Caco-2 (cell line): ENCODE measurements around the gene ECHS1. TPM values are rescaled to one million over a fixed set of nuclear protein-coding genes. Genes with fewer than 3 reads are reported as not detected.

Experiments
- BruUV-seq: library from RNA; stranded (reverse); fragments of 400-500 nt; replicated peaks from 2 replicates; lab custom pipeline; 2021; lab: Mats Ljungman, UMichigan
- CTCF ChIA-PET: fragments of 300-600 bp; sonication (Branson Sonifier 250); formaldehyde crosslinking; loops from one replicate; lab custom pipeline; 2022; ENCODE audit warnings: antibody characterized with exemption; lab: Charles Lee
- POLR2A ChIA-PET: fragments of 300-600 bp; sonication (Branson Sonifier 250); formaldehyde crosslinking; loops from one replicate; lab custom pipeline; 2022; ENCODE audit warnings: antibody characterized with exemption; lab: Charles Lee
- DNase-seq, 2 experiments: peaks; one replicate each; pipeline versions ENCODE4 v3.0.0 to v3.0.0-alpha.2; 2020 to 2022
- H3K27me3 ChIP-seq: replicated peaks from 2 replicates; pipeline ENCODE4 v1.6.0; 2011; ENCODE audit warnings: low read length; ENCODE audit not compliant: control insufficient read depth, insufficient read depth
- H3K36me3 ChIP-seq: 2 replicates; pipeline ENCODE4 v1.5.1; 2011; ENCODE audit warnings: low read length; ENCODE audit not compliant: control insufficient read depth, insufficient read depth
- H3K4me1 ChIP-seq: fragments of 250-450 bp; sonication (Bioruptor Pico); 2 replicates; pipeline ENCODE4 v1.5.1; 2020; ENCODE audit warnings: mild to moderate bottlenecking
- H3K4me3 ChIP-seq: 2 replicates; pipeline ENCODE4 v1.5.1; 2011; ENCODE audit warnings: low read depth, mild to moderate bottlenecking, control low read depth, low read length
- H3K9me3 ChIP-seq: fragments of 250-450 bp; sonication (Bioruptor Pico); 2 replicates; pipeline ENCODE4 v1.5.1; 2020; ENCODE audit warnings: mild to moderate bottlenecking, moderate library complexity
- H3K27ac Mint-ChIP-seq: one replicate; pipeline ENCODE4 v1.8.0; 2022; ENCODE audit warnings: mixed read lengths; ENCODE audit not compliant: unreplicated experiment
- H3K27me3 Mint-ChIP-seq: one replicate; pipeline ENCODE4 v1.8.0; 2022; ENCODE audit warnings: mixed read lengths; ENCODE audit not compliant: insufficient read depth, unreplicated experiment
- H3K36me3 Mint-ChIP-seq: one replicate; pipeline ENCODE4 v1.8.0; 2022; ENCODE audit warnings: mild to moderate bottlenecking, mixed read lengths; ENCODE audit not compliant: insufficient read depth, unreplicated experiment
- H3K4me1 Mint-ChIP-seq: one replicate; pipeline ENCODE4 v1.8.0; 2022; ENCODE audit warnings: low read depth, mixed read lengths; ENCODE audit not compliant: unreplicated experiment
- H3K4me3 Mint-ChIP-seq: one replicate; pipeline ENCODE4 v1.8.0; 2022; ENCODE audit warnings: mild to moderate bottlenecking, moderate library complexity, mixed read lengths; ENCODE audit not compliant: unreplicated experiment
- H3K9me3 Mint-ChIP-seq: one replicate; pipeline ENCODE4 v1.8.0; 2022; ENCODE audit warnings: mixed read lengths; ENCODE audit not compliant: unreplicated experiment
- intact Hi-C: fragments of 100-400 bp; cut with micrococcal nuclease; formaldehyde crosslinking; loops from one replicate; pipeline ENCODE4 v1.10.0; 2022; ENCODE audit not compliant: unreplicated experiment
- total RNA-seq: library from RNA; stranded (reverse); gene quantifications from 2 replicates; pipeline ENCODE4 v1.2.3, GENCODE V29; 2022
- TF ChIP-seq, protein P1 (sequence below), 2 experiments: fragments of 200-600 bp in 1 of 2; IDR thresholded peaks; 1 replicate in 1 of 2; 2 replicates in 1 of 2; pipeline versions ENCODE4 v1.5.1 to v1.8.0; 2011 to 2022; ENCODE audit warnings: antibody characterized with exemption in 1 of 2, control low read depth in 1 of 2, inconsistent platforms in 1 of 2, low read depth in 1 of 2, low read length in 1 of 2, mild to moderate bottlenecking in 1 of 2, moderate library complexity in 1 of 2; ENCODE audit not compliant: insufficient read depth in 1 of 2, severe bottlenecking in 1 of 2, unreplicated experiment in 1 of 2

ECHS1 gene
- total RNA-seq, 1 experiment from 2014 or later: 247 TPM

DNA sequence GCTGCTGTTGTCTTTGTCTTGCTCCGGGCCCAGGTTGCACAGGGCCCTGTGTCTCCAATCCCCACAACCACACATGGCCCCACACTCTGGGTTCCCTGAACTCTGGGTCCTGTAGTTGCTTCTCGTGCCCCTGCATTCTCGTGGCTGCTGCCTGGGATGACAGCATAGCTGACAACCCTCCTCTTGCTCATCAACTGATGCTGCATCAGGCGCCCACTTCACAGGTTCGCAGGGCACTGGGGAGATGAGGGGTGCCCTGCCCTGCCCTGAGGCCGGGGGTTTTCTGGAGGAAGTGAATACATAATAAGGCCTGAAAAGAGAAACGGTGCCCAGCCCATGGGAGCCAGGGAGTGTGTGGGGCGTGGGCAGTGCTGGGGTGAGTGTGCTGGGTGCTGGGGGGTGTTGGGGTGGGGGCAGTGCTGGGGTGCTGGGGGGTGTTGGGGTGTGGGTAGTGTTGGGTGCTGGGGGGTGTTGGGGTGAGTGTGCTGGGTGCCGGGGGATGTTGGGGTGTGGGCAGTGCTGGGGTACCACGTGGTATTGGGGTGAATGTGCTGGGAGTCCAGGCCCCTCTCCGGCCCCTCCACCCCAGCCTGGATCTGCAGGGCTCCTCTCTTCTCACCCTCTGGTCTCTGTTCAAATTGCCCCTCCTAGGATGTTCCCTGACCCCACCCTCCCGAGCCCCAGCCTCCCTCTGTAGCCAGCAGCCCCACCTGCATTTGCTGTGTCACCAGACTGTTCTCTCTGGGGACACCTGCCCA lies 18.8 kb upstream of the ECHS1 start:
- Mint-ChIP-seq H3K36me3 (peaks cover 26% of the 10 kb centered on the region), H3K4me3 (no peak overlapping the region), H3K27ac (no peak overlapping the region), H3K4me1 (no peaks in the 10 kb centered on the region), H3K27me3 (no peaks in the 10 kb centered on the region), H3K9me3 (no peaks in the 10 kb centered on the region)
- no peaks in the 10 kb centered on the region for H3K27me3 ChIP-seq
- H3K36me3 ChIP-seq: peaks cover 1% of the 10 kb centered on the region; the same call in 1 of the 2 replicates
- ChIA-PET POLR2A (no interaction called here), CTCF (no interaction called here)
- no peaks in the 10 kb centered on the region for H3K9me3 ChIP-seq
- peak in 1 of 2 experiments; percentile 31 for DNase-seq
- 0 out of 2 replicates have a peak, but pooled peaks cover 4% of the 10 kb centered on the region for H3K4me1 ChIP-seq
- intact Hi-C loops: loop anchor here (5.0 kb wide), 1 partner anchor 65 kb away; no protein-coding TSS in a partner anchor
- TF ChIP-seq, protein P1, sequence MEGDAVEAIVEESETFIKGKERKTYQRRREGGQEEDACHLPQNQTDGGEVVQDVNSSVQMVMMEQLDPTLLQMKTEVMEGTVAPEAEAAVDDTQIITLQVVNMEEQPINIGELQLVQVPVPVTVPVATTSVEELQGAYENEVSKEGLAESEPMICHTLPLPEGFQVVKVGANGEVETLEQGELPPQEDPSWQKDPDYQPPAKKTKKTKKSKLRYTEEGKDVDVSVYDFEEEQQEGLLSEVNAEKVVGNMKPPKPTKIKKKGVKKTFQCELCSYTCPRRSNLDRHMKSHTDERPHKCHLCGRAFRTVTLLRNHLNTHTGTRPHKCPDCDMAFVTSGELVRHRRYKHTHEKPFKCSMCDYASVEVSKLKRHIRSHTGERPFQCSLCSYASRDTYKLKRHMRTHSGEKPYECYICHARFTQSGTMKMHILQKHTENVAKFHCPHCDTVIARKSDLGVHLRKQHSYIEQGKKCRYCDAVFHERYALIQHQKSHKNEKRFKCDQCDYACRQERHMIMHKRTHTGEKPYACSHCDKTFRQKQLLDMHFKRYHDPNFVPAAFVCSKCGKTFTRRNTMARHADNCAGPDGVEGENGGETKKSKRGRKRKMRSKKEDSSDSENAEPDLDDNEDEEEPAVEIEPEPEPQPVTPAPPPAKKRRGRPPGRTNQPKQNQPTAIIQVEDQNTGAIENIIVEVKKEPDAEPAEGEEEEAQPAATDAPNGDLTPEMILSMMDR (IDR thresholded peaks at IDR 0.05; ENCODE audit: insufficient read depth in 1 of 2, low read depth in 1 of 2, low read length in 1 of 2, severe bottlenecking in 1 of 2, unreplicated experiment in 1 of 2): no peak
- no peak overlapping the region for H3K4me3 ChIP-seq
- BruUV-seq: no TSS peak

DNA sequence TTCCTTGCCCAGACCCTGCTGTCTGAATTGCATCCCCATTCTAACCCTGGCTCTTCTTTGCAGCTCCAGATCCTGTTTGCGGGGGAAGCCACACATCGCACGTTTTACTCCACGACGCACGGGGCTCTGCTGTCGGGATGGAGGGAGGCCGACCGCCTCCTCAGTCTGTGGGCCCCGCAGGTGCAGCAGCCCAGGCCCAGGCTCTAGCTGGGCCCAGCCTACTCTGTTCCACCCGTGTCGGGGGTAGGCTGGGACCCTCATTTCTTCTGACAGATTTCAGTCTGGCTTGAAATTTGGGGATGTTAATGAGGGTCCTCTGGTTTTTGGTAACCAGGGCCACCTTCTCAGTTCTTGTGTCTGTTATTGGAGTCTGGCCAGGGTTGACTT lies 18.1 kb upstream of the ECHS1 start:
- Mint-ChIP-seq H3K4me3 (no peak overlapping the region), H3K27ac (no peak overlapping the region), H3K4me1 (no peaks in the 10 kb centered on the region), H3K9me3 (no peaks in the 10 kb centered on the region), H3K36me3 (peaks cover 23% of the 10 kb centered on the region), H3K27me3 (no peaks in the 10 kb centered on the region)
- ChIA-PET CTCF (no interaction called here), POLR2A (no interaction called here)
- Histone ChIP-seq H3K4me1 (0 out of 2 replicates have a peak, but pooled peaks cover 4% of the 10 kb centered on the region), H3K27me3 (no peaks in the 10 kb centered on the region), H3K36me3 (peaks cover 1% of the 10 kb centered on the region; the same call in 1 of the 2 replicates), H3K4me3 (no peak overlapping the region), H3K9me3 (no peaks in the 10 kb centered on the region)
- intact Hi-C loops: loop anchor here (5.0 kb wide), 1 partner anchor 64 kb away; no protein-coding TSS in a partner anchor
- DNase-seq: peak in 1 of 2 experiments; percentile 10
- TF ChIP-seq, protein P1 (IDR thresholded peaks at IDR 0.05; ENCODE audit: insufficient read depth in 1 of 2, low read depth in 1 of 2, low read length in 1 of 2, severe bottlenecking in 1 of 2, unreplicated experiment in 1 of 2): no peak
- no TSS peak for BruUV-seq

DNA sequence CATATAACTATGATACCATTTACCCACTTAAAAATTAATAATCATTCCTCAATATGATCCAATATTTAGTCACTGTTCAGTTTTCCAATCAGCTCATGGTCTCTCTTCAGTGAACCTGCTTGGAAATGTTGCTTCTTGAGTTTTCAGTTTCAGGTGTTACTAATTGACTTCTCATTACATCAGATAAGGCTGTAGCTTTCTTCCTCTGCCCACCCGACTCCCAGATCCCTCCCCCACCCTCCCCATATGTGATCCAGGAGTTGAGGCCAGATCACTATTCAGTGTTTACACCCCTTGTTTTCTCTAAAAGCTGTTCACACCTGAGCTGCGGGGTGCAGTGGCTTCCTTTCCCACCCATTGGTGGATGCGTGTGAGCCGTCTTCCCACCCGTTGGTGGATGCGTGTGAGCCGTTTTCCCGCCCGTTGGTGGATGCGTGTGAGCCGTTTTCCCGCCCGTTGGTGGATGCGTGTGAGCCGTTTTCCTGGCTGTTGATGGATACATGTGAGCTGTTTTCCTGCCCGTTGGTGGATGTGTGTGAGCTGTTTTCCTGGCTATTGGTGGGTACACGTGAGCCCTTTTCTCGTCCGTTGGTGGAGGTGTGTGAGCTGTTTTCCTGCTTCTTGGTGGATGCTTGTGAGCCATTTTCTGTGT lies 17.6 kb upstream of the ECHS1 start:
- Mint-ChIP-seq H3K27me3 (no peaks in the 10 kb centered on the region), H3K4me1 (no peaks in the 10 kb centered on the region), H3K4me3 (no peak overlapping the region), H3K36me3 (peaks cover 27% of the 10 kb centered on the region), H3K27ac (no peak overlapping the region), H3K9me3 (no peaks in the 10 kb centered on the region)
- BruUV-seq: no TSS peak
- H3K36me3 ChIP-seq: no peaks in the 10 kb centered on the region; the same call in 1 of the 2 replicates
- peak in 1 of 2 experiments; percentile 20 for DNase-seq
- intact Hi-C loops: loop anchor here (5.0 kb wide), 1 partner anchor 63 kb away; no protein-coding TSS in a partner anchor
- H3K9me3 ChIP-seq: no peaks in the 10 kb centered on the region
- TF ChIP-seq, protein P1 (IDR thresholded peaks at IDR 0.05; ENCODE audit: insufficient read depth in 1 of 2, low read depth in 1 of 2, low read length in 1 of 2, severe bottlenecking in 1 of 2, unreplicated experiment in 1 of 2): no peak
- peaks cover 10% of the 10 kb centered on the region; the same call in 1 of the 2 replicates for H3K4me1 ChIP-seq
- CTCF ChIA-PET: no interaction called here
- POLR2A ChIA-PET: no interaction called here
- H3K4me3 ChIP-seq: no peak overlapping the region
- H3K27me3 ChIP-seq: no peaks in the 10 kb centered on the region
